Effector memory CD4-positive, alpha-beta T cell (primary cell): ENCODE results near the gene MYADML2.

Experiments
- DNase-seq, 3 donors: peaks; one replicate each; pipeline ENCODE4 v3.0.0-alpha.2; 2020
- H3K27ac ChIP-seq: 2 replicates; pipeline ENCODE4 v1.7.0; 2013; ENCODE audit warnings: mild to moderate bottlenecking, low read length, moderate library complexity; ENCODE audit not compliant: insufficient read depth, poor library complexity, severe bottlenecking
- H3K27me3 ChIP-seq: replicated peaks from 2 replicates; pipeline ENCODE4 v1.7.0; 2013; ENCODE audit warnings: mild to moderate bottlenecking, low read length; ENCODE audit not compliant: insufficient read depth, control insufficient read depth, poor library complexity, severe bottlenecking
- H3K36me3 ChIP-seq: 2 replicates; pipeline ENCODE4 v1.7.0; 2013; ENCODE audit warnings: mild to moderate bottlenecking, low read length, moderate library complexity; ENCODE audit not compliant: control insufficient read depth, insufficient read depth
- H3K4me1 ChIP-seq: 2 replicates; pipeline ENCODE4 v1.7.0; 2013; ENCODE audit warnings: low read length, mild to moderate bottlenecking; ENCODE audit not compliant: control insufficient read depth, insufficient read depth, poor library complexity, severe bottlenecking
- H3K4me3 ChIP-seq: 2 replicates; pipeline ENCODE4 v1.7.0; 2013; ENCODE audit warnings: low read length, low read depth, mild to moderate bottlenecking; ENCODE audit not compliant: insufficient read depth, poor library complexity, severe bottlenecking
- H3K9me3 ChIP-seq: 2 replicates; pipeline ENCODE4 v1.7.0; 2013; ENCODE audit warnings: mild to moderate bottlenecking, low read length, moderate library complexity; ENCODE audit not compliant: control insufficient read depth

MYADML2 gene

DNA sequence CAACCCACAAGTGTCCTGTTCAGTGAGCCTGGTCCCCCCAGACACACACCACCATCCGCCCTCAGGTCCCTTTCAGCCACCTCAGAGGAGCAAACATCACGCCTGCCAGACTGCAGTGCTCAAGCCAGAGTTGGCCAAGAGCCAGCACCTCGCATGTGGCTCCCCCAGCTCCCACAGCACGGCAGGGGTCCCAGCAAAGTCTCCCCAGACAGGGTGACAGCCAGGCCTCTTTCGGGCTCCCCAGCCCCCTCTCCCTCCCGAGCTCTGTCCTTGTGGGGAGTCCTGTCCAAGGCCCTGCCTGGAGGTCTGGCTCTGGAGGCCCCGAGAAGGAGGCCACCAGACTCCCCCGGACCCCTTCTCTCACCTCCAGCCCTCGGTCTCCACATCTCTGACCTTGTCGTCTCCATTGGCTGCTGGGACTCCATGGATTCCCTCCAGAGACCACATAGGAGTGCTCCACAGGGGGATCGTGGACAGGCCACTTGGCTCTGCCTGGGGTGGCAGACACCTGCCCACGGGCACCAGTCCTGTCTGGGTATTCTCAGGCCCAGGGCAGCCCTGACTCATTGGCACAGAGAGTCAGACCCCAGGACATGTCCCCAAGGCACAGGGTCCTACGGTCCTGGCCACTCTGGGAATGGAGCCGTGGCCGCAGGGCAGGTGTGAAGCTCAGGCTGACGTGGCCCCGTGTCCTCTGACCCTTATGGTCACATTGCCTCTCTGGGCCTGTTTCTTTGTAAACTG lies 1.8 kb upstream of the MYADML2 start:
- Histone ChIP-seq H3K9me3 (no peaks in the 10 kb centered on the region), H3K36me3 (no peaks in the 10 kb centered on the region), H3K4me1 (peaks cover 4% of the 10 kb centered on the region), H3K27me3 (no peaks in the 10 kb centered on the region), H3K27ac (no peak overlapping the region), H3K4me3 (no peak overlapping the region)
- no peak for DNase-seq

DNA sequence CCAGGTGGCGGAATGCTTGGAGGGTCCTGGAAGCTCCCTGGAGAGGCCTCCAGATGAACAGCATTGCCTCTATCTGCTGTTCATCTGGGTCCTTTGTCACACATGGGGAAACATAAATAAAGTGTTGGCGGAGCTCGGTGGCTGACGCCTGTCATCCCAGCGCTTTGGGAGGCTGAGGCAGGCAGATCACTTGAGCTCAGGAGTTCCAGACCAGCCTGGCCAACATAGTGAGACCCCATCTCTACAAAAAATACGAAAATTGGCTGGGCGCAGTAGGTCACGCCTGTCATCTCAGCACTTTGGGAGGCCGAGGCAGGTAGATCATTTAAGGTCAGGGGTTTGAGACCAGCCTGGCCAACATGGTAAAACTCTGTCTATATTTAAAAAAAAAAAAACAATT lies 2.2 kb downstream of the MYADML2 start:
- no peak for DNase-seq
- H3K27ac ChIP-seq, result no peak overlapping the region
- no peaks in the 10 kb centered on the region for H3K36me3 ChIP-seq
- peaks cover 6% of the 10 kb centered on the region for H3K27me3 ChIP-seq
- H3K9me3 ChIP-seq, result no peaks in the 10 kb centered on the region
- no peaks in the 10 kb centered on the region for H3K4me1 ChIP-seq
- no peak overlapping the region for H3K4me3 ChIP-seq

DNA sequence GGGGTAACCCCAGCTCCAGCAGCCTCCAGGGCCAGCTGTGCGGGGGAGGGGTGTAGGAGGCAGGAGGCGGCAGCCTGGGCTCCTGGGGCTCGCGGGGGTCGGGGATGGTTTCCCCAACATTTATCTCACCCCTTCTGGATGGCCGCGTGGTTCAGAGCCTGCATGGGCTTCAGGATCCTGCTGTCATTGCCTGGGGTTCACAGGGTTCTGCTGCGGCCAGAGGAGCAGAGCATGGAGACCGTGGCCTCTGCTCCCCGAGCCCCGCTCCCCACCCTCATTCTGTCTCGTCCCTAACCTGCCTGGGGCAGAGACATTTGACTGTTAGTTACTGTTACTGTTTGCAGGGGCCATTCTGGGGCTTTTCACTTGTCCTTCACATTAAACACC lies 4.9 kb downstream of the MYADML2 start:
- Histone ChIP-seq H3K4me3 (no peak overlapping the region), H3K4me1 (peaks cover 3% of the 10 kb centered on the region), H3K36me3 (no peaks in the 10 kb centered on the region), H3K9me3 (no peaks in the 10 kb centered on the region), H3K27me3 (peaks cover 6% of the 10 kb centered on the region), H3K27ac (no peak overlapping the region)
- no peak for DNase-seq

DNA sequence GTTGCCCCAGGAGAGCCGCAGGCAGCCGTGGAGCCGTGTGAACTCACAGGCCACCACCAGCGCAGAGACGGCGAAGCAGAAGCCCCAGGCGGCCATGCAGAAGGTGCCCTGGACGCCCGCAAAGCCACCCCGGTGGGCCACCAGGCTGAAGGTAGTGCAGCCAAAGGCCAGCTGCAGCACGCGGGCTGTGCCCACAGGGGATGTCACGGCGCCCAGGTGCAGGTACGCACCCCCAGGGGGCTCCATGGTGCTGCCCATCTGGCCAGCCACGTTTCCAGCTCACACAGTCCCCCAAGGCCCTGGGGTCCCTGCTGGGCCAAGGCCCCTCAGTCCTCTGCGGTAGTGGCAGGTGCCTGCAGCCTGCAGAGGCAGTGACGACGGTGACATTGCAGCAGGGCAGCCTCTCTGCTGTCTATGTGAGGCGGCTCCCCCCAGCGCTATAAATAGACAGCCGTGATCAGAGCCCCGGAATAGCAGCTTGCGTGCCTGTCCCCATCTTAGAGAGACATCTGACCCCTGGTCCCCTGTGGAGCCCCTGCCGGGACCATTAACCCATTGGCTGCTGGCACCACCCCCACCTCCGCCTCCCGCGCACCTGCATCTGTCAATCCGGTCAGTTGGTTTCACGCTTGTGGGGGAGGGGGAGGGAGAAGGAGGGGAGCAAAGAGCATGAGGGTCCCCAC lies 5.4 kb downstream of the MYADML2 start:
- Histone ChIP-seq H3K36me3 (no peaks in the 10 kb centered on the region), H3K9me3 (no peaks in the 10 kb centered on the region), H3K27ac (no peak overlapping the region), H3K4me1 (peaks cover 5% of the 10 kb centered on the region), H3K27me3 (peaks cover 6% of the 10 kb centered on the region), H3K4me3 (no peak overlapping the region)
- no peak for DNase-seq

DNA sequence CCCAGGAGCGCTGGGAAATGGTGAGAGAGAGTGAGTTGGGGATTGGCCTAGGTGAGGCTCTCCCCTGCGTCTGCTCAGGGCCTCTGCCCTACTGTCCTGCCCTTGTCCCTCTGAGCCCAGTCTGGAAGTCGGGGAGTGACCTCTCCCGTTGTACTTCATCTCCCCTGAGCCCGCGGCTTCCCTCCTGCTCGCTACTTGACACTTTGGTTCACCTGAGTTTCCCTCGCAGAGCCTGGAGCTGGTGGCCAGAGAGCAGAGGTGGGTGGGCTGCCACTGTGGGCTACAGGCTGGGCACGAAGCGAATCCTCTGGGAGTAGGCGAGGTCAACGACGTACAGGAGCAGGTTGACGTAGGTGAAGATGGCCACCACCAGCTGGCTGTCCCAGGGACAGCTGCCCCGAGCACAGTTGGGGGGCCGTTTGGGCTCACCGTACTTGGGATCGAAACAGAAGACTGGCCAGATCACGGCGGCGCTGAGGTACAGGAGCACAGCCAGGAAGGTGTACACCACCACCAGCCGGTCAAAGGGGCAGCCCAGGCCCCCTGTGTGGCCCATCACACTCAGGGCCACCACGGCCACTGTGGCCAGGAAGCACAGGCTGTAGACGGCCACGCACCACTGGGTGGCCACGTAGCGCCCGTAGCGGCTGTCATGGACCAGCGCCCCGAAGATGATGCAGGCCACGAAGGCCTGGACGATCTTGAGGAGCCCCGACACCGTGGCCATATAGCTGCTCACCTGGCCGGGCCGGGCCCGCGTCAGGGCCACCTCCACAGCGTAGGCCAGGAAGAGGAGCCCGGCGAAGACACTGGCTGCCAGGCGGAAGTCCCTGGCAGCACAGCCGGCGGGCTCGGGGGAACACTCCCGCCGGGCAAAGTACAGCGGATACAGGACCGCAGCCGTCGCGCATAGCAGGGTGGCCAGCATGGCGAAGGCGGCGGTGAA lies 6.2 kb downstream of the MYADML2 start:
- Histone ChIP-seq H3K36me3 (no peaks in the 10 kb centered on the region), H3K9me3 (no peaks in the 10 kb centered on the region), H3K4me3 (no peak overlapping the region), H3K27me3 (peaks cover 6% of the 10 kb centered on the region), H3K27ac (no peak overlapping the region), H3K4me1 (peaks cover 8% of the 10 kb centered on the region)
- no peak for DNase-seq

DNA sequence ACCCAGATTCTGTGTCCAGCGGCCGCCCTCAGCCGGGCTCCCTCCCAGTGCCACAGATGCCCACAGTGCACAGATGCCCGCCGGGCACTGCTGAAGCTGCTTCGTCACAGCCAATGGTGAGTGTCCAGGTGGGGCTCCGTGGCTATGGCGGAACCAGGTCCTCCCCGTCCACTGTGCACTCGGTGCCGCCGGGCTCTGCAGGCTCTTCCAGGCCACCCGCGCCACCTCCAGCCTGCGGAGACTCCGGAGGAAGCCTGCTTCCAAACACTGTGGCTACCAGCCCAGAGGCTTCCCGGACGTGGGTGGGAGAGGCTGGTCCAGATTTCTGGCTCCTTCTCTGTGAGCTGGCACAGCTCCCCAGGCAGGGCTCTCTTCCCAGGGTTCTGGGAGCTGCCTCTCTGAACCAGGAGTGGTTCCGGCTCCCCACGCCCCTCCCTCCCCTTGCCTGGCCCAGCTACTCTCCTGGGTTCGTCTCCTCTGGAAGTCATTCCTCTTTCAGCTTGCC lies 7.1 kb downstream of the MYADML2 start:
- no peak for DNase-seq
- no peaks in the 10 kb centered on the region for H3K9me3 ChIP-seq
- peaks cover 8% of the 10 kb centered on the region for H3K4me1 ChIP-seq
- no peaks in the 10 kb centered on the region for H3K36me3 ChIP-seq
- no peak overlapping the region for H3K27ac ChIP-seq
- no peak overlapping the region for H3K4me3 ChIP-seq
- peaks cover 6% of the 10 kb centered on the region for H3K27me3 ChIP-seq

DNA sequence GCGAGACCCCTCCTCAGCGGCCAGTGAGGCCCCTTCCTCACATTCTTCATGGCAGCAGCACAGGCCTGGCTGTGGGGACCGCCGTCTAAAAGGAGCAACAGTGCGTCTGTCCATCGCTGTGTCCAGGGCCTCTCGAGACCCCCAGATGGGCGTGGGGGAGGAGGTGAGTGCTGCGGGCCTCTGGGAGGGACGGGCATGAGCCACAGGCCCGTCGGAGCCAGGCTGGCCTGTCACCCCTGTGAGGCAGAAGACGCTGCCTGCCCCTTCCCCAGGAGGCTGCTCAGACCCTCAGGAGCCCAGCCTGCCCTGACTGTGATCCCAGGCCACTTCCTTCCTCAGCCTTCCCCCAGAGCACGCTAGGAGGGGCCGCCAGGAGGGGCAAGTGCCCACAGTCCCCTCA lies 7.8 kb downstream of the MYADML2 start:
- Histone ChIP-seq H3K4me1 (peaks cover 8% of the 10 kb centered on the region), H3K9me3 (no peaks in the 10 kb centered on the region), H3K27me3 (peaks cover 6% of the 10 kb centered on the region)

DNA sequence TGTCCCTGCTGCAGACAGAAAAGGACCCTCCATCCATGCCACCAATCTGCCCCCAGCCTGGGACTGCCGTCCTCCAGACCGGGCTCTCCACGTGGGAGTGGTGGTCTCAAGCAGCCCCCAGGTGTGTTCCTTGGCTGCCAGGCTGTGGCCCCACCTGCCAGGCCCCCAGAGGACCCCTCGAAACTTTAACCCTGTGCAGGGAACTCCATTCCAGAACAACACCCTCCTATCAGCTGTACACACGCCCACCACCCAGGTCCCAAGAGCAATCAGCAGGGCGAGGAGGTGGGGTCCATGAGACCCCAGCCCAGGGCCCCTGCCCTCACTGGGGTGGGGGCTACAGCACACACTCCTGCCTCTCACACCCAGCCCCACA lies 11.3 kb downstream of the MYADML2 start:
- no peak for DNase-seq
- no peak overlapping the region for H3K27ac ChIP-seq
- peaks cover 8% of the 10 kb centered on the region for H3K4me1 ChIP-seq
- no peaks in the 10 kb centered on the region for H3K36me3 ChIP-seq
- H3K27me3 ChIP-seq, result no peaks in the 10 kb centered on the region
- H3K9me3 ChIP-seq, result no peaks in the 10 kb centered on the region
- no peak overlapping the region for H3K4me3 ChIP-seq

More for the DNA sequence above, 7.8 kb downstream of the MYADML2 start:
- DNase-seq, result no peak
- H3K36me3 ChIP-seq, result no peaks in the 10 kb centered on the region
- no peak overlapping the region for H3K27ac ChIP-seq
- H3K4me3 ChIP-seq, result no peak overlapping the region

DNA sequence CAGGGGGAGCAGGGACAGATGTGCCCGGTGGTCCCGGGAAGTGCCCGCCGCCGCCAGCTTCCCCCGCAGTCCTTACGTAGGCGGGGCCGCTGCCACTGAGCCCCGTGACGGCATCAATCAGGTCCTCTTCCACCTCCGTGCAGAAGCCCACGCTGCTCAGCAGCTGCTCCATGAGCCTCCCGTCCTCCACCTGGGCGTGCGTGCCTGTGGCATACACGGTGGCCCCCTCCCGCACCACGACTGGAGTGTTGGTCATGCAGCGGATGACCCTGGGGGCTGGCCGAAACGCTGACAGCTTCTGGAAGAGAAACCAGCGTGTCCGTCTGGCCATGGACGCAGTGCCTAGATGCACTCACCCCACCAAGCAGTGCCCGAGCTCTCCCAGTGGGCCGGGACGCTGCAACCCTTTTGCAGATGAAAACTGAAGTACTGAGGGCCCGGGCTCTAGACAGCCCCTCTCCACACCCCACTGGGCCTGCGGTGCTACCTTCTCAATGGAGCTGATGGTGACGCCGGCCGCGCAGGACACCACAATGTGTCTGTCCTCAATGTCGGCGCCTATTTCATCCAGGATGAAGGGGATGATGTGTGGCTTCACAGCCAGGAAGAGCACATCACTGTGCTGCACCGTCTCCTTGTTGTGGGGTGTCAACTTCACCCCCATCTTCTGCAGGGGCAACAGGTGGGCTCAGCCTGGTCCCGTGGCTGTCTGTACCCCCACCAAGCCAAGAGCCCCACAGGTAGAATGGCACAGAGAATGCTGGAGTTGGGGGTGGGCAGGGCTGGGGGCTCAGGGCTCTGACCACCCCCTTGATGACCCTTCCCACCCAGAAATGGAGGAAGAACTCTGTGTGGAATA lies 12.0 kb downstream of the MYADML2 start:
- Histone ChIP-seq H3K27me3 (no peaks in the 10 kb centered on the region), H3K4me1 (peaks cover 8% of the 10 kb centered on the region), H3K36me3 (no peaks in the 10 kb centered on the region), H3K4me3 (no peak overlapping the region), H3K9me3 (no peaks in the 10 kb centered on the region), H3K27ac (no peak overlapping the region)
- DNase-seq, result no peak
